ENCODE measurements around the gene BABAM2.

BABAM2 gene

GRCh38 chr2:28032816-28033215, 142.3 kb downstream of the BABAM2 start:
- H3F3A ChIP-seq (ENCODE audit: insufficient read depth) = no peaks in the 10 kb centered on the region
- no peak for TF ChIP-seq EZH2phosphoT487 (conservative IDR thresholded peaks at IDR 0.05; ENCODE audit: low read length)
- TF ChIP-seq, protein P1, sequence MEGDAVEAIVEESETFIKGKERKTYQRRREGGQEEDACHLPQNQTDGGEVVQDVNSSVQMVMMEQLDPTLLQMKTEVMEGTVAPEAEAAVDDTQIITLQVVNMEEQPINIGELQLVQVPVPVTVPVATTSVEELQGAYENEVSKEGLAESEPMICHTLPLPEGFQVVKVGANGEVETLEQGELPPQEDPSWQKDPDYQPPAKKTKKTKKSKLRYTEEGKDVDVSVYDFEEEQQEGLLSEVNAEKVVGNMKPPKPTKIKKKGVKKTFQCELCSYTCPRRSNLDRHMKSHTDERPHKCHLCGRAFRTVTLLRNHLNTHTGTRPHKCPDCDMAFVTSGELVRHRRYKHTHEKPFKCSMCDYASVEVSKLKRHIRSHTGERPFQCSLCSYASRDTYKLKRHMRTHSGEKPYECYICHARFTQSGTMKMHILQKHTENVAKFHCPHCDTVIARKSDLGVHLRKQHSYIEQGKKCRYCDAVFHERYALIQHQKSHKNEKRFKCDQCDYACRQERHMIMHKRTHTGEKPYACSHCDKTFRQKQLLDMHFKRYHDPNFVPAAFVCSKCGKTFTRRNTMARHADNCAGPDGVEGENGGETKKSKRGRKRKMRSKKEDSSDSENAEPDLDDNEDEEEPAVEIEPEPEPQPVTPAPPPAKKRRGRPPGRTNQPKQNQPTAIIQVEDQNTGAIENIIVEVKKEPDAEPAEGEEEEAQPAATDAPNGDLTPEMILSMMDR (IDR thresholded peaks at IDR 0.05; ENCODE audit: insufficient read depth, low read length, poor library complexity, severe bottlenecking) = no peak
- H4K20me1 ChIP-seq (ENCODE audit: low read depth, low read length) = 0 out of 2 replicates have a peak, but pooled peaks cover 5% of the 10 kb centered on the region
- no peak overlapping the region for H3K4me3 ChIP-seq (ENCODE audit: insufficient read depth, low read length, poor library complexity, severe bottlenecking)
- H3K36me3 ChIP-seq (ENCODE audit: low read length) = no peaks in the 10 kb centered on the region
- H3K27ac ChIP-seq (ENCODE audit: low read depth, low read length) = no peak overlapping the region
- no peak overlapping the region for H2AFZ ChIP-seq (ENCODE audit: low read depth, low read length, severe bottlenecking)
- no peaks in the 10 kb centered on the region for H3K27me3 ChIP-seq (ENCODE audit: low read length)
- no peak overlapping the region for H3K4me2 ChIP-seq (ENCODE audit: low read depth, low read length, poor library complexity, severe bottlenecking)
- no peaks in the 10 kb centered on the region for H3K9me3 ChIP-seq (ENCODE audit: insufficient read depth, low read length)
- no peak overlapping the region for H3K9ac ChIP-seq (ENCODE audit: low read length)
- no peaks in the 10 kb centered on the region for H3K9me2 ChIP-seq (replicated peaks; ENCODE audit: insufficient read depth, low read length)
- no peaks in the 10 kb centered on the region for H3K79me2 ChIP-seq (ENCODE audit: insufficient read depth, low read length)

DNA sequence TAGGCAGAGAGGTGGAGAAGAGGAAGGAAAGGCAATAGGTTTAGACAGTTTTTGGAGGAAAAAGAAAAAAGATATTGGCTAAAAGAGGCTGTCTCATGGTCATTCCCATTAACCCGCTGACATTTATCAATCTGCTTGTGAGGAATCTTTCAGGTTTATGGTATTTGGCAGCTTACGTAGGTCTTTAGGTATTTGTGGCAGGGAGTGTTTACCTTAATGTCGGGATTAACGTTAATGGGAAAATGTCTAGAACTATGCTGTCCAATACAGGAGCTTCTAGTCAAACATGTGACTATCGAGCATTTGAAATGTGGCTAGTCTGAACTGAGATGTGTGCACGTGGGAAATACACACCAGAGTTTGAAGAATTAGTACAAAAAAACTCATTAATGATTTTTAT, 144.2 kb downstream of the BABAM2 start:
- no peak overlapping the region for H3K27ac ChIP-seq (ENCODE audit: low read depth, low read length)
- no peak overlapping the region for H2AFZ ChIP-seq (ENCODE audit: low read depth, low read length, severe bottlenecking)

GRCh38 chr2:28035163-28035690, 144.7 kb downstream of the BABAM2 start:
- H3K36me3 ChIP-seq (ENCODE audit: low read length) = no peaks in the 10 kb centered on the region
- no peaks in the 10 kb centered on the region for H3F3A ChIP-seq (ENCODE audit: insufficient read depth)
- H3K4me2 ChIP-seq (ENCODE audit: low read depth, low read length, poor library complexity, severe bottlenecking) = no peak overlapping the region
- H3K27me3 ChIP-seq (ENCODE audit: low read length) = no peaks in the 10 kb centered on the region
- no peak overlapping the region for H2AFZ ChIP-seq (ENCODE audit: low read depth, low read length, severe bottlenecking)
- TF ChIP-seq, protein P1 (IDR thresholded peaks at IDR 0.05; ENCODE audit: insufficient read depth, low read length, poor library complexity, severe bottlenecking) = no peak
- no peak for TF ChIP-seq EZH2phosphoT487 (conservative IDR thresholded peaks at IDR 0.05; ENCODE audit: low read length)
- H3K4me3 ChIP-seq (ENCODE audit: insufficient read depth, low read length, poor library complexity, severe bottlenecking) = no peak overlapping the region
- no peaks in the 10 kb centered on the region for H3K9me2 ChIP-seq (replicated peaks; ENCODE audit: insufficient read depth, low read length)
- H3K79me2 ChIP-seq (ENCODE audit: insufficient read depth, low read length) = no peaks in the 10 kb centered on the region
- no peak overlapping the region for H3K9ac ChIP-seq (ENCODE audit: low read length)
- H4K20me1 ChIP-seq (ENCODE audit: low read depth, low read length) = 0 out of 2 replicates have a peak, but pooled peaks cover 5% of the 10 kb centered on the region
- no peak overlapping the region for H3K27ac ChIP-seq (ENCODE audit: low read depth, low read length)
- H3K9me3 ChIP-seq (ENCODE audit: insufficient read depth, low read length) = no peaks in the 10 kb centered on the region

More for the DNA sequence above, 144.2 kb downstream of the BABAM2 start:
- no peak for TF ChIP-seq EZH2phosphoT487 (conservative IDR thresholded peaks at IDR 0.05; ENCODE audit: low read length)
- TF ChIP-seq, protein P1 (IDR thresholded peaks at IDR 0.05; ENCODE audit: insufficient read depth, low read length, poor library complexity, severe bottlenecking) = no peak
- Histone ChIP-seq H3K4me3 (ENCODE audit: insufficient read depth, low read length, poor library complexity, severe bottlenecking) (no peak overlapping the region), H3K9ac (ENCODE audit: low read length) (no peak overlapping the region), H3K79me2 (ENCODE audit: insufficient read depth, low read length) (no peaks in the 10 kb centered on the region), H3K4me2 (ENCODE audit: low read depth, low read length, poor library complexity, severe bottlenecking) (no peak overlapping the region), H3K36me3 (ENCODE audit: low read length) (no peaks in the 10 kb centered on the region), H3F3A (ENCODE audit: insufficient read depth) (no peaks in the 10 kb centered on the region), H3K27me3 (ENCODE audit: low read length) (no peaks in the 10 kb centered on the region), H3K9me3 (ENCODE audit: insufficient read depth, low read length) (no peaks in the 10 kb centered on the region), H3K9me2 (replicated peaks; ENCODE audit: insufficient read depth, low read length) (no peaks in the 10 kb centered on the region), H4K20me1 (ENCODE audit: low read depth, low read length) (0 out of 2 replicates have a peak, but pooled peaks cover 5% of the 10 kb centered on the region)

All from SU-DHL-6 (cell line).